ENCODE results near the gene SGSM2. TPM values are rescaled to one million over a fixed set of nuclear protein-coding genes. Genes with fewer than 3 reads are reported as not detected.
A peak's percentile ranks its signal among the peaks of the same experiment; 100 is the strongest.

SGSM2 gene
- polyA plus RNA-seq, 1 donor (not counting 4 experiments of a cell fraction or from before 2014, with no cell fraction given), result 16.4 TPM

GRCh38 chr17:2347805-2348685, 10.7 kb downstream of the SGSM2 start:
- Histone ChIP-seq H3K27ac (ENCODE audit: control insufficient read depth, insufficient read depth, low read length) (no peak overlapping the region), H2AFZ (ENCODE audit: control insufficient read depth, low read length) (no peak overlapping the region), H3K4me3 (ENCODE audit: control insufficient read depth in 2 of 3, extremely low read depth in 1 of 3, insufficient read depth in 2 of 3, low read depth in 1 of 3, low read length in 3 of 3) (no peak overlapping the region), H3K9me1 (ENCODE audit: control insufficient read depth, extremely low read depth, insufficient read depth, low read length) (no peaks in the 10 kb centered on the region), H3K9ac (ENCODE audit: control insufficient read depth, extremely low read depth, insufficient read depth, low read length) (no peak overlapping the region), H3K27me3 (ENCODE audit: control insufficient read depth, extremely low read depth, insufficient read depth, low read length) (no peaks in the 10 kb centered on the region), H3K4me1 (ENCODE audit: control insufficient read depth, extremely low read depth, insufficient read depth, low read length) (peaks cover 4% of the 10 kb centered on the region), H4K20me1 (ENCODE audit: control insufficient read depth, extremely low read depth, insufficient read depth, low read length) (peaks cover 4% of the 10 kb centered on the region), H3K36me3 (ENCODE audit: control insufficient read depth in 2 of 2, extremely low read depth in 1 of 2, insufficient read depth in 2 of 2, low read length in 2 of 2) (peaks cover 2 to 7% of the 10 kb centered on the region in 2 experiments), H3K9me3 (ENCODE audit: control insufficient read depth, low read depth, low read length) (no peaks in the 10 kb centered on the region), H3K4me2 (ENCODE audit: control insufficient read depth, extremely low read depth, insufficient read depth, low read depth, low read length) (no peak overlapping the region), H3K79me2 (ENCODE audit: control insufficient read depth, insufficient read depth, low read length) (no peaks in the 10 kb centered on the region)
- DNase-seq (ENCODE audit: low read depth, low spot score) (no peak), FAIRE-seq (peak; percentile 62)
- TF ChIP-seq, protein P1, sequence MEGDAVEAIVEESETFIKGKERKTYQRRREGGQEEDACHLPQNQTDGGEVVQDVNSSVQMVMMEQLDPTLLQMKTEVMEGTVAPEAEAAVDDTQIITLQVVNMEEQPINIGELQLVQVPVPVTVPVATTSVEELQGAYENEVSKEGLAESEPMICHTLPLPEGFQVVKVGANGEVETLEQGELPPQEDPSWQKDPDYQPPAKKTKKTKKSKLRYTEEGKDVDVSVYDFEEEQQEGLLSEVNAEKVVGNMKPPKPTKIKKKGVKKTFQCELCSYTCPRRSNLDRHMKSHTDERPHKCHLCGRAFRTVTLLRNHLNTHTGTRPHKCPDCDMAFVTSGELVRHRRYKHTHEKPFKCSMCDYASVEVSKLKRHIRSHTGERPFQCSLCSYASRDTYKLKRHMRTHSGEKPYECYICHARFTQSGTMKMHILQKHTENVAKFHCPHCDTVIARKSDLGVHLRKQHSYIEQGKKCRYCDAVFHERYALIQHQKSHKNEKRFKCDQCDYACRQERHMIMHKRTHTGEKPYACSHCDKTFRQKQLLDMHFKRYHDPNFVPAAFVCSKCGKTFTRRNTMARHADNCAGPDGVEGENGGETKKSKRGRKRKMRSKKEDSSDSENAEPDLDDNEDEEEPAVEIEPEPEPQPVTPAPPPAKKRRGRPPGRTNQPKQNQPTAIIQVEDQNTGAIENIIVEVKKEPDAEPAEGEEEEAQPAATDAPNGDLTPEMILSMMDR (optimal IDR thresholded peaks at IDR 0.05 in 1 of 3, IDR thresholded peaks at IDR 0.05 in 1 of 3, conservative IDR thresholded peaks at IDR 0.05 in 1 of 3; ENCODE audit: extremely low read depth in 1 of 3, insufficient read depth in 2 of 3, low read length in 3 of 3), result no peak
- TF ChIP-seq EZH2 (IDR thresholded peaks at IDR 0.05; ENCODE audit: low read length), result no peak
- dilution Hi-C loops (cut with MboI; ENCODE audit: extremely low pct_ligation_motif_present, low sequenced_read_pairs), result no loop called here

DNA sequence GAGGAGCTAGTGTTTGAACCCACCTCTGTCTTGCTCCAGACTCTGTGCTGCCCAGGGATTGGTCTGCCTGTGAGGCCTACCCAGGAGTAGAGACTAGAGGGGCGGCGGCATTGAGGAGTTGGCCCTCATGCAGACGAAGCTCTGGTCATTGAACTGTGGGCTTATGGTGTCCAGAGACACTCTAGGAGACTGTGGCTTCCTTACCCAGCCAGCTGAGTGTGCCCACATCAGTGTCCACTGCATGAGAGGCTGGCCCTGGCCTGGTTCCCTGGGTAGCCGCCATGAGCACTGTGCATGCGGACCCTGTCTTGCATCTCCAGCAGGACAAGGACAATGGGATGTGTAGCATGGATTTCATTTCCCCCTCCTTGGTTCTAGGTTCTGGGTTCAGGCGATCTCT, 14.0 kb downstream of the SGSM2 start:
- H3K9me1 ChIP-seq (ENCODE audit: control insufficient read depth, extremely low read depth, insufficient read depth, low read length), result no peaks in the 10 kb centered on the region
- dilution Hi-C loops (cut with MboI; ENCODE audit: extremely low pct_ligation_motif_present, low sequenced_read_pairs), result no loop called here
- TF ChIP-seq EZH2 (IDR thresholded peaks at IDR 0.05; ENCODE audit: low read length), result no peak
- TF ChIP-seq, protein P1 (optimal IDR thresholded peaks at IDR 0.05 in 1 of 3, IDR thresholded peaks at IDR 0.05 in 1 of 3, conservative IDR thresholded peaks at IDR 0.05 in 1 of 3; ENCODE audit: extremely low read depth in 1 of 3, insufficient read depth in 2 of 3, low read length in 3 of 3), result no peak
- FAIRE-seq, result no peak
- H3K4me3 ChIP-seq (ENCODE audit: control insufficient read depth in 2 of 3, extremely low read depth in 1 of 3, insufficient read depth in 2 of 3, low read depth in 1 of 3, low read length in 3 of 3), result no peak overlapping the region
- H3K79me2 ChIP-seq (ENCODE audit: control insufficient read depth, insufficient read depth, low read length), result no peaks in the 10 kb centered on the region
- DNase-seq (ENCODE audit: low read depth, low spot score), result no peak
- H2AFZ ChIP-seq (ENCODE audit: control insufficient read depth, low read length), result no peak overlapping the region
- H3K27me3 ChIP-seq (ENCODE audit: control insufficient read depth, extremely low read depth, insufficient read depth, low read length), result no peaks in the 10 kb centered on the region
- H4K20me1 ChIP-seq (ENCODE audit: control insufficient read depth, extremely low read depth, insufficient read depth, low read length), result peaks cover 4% of the 10 kb centered on the region
- H3K36me3 ChIP-seq (ENCODE audit: control insufficient read depth in 2 of 2, extremely low read depth in 1 of 2, insufficient read depth in 2 of 2, low read length in 2 of 2), result peaks cover 0 to 3% of the 10 kb centered on the region in 2 experiments
- no peak overlapping the region for H3K9ac ChIP-seq (ENCODE audit: control insufficient read depth, extremely low read depth, insufficient read depth, low read length)
- H3K4me1 ChIP-seq (ENCODE audit: control insufficient read depth, extremely low read depth, insufficient read depth, low read length), result peaks cover 8% of the 10 kb centered on the region
- H3K27ac ChIP-seq (ENCODE audit: control insufficient read depth, insufficient read depth, low read length), result no peak overlapping the region
- no peaks in the 10 kb centered on the region for H3K9me3 ChIP-seq (ENCODE audit: control insufficient read depth, low read depth, low read length)
- no peak overlapping the region for H3K4me2 ChIP-seq (ENCODE audit: control insufficient read depth, extremely low read depth, insufficient read depth, low read depth, low read length)

Measured in keratinocyte (primary cell).